UCSD-AML1 (cell line): ENCODE data around the gene NKX2-3.
A peak's percentile ranks its signal among the peaks of the same experiment; 100 is the strongest.

Experiments used
- DNase-seq: peaks from one replicate; lab custom pipeline; 2025; ENCODE audit not compliant: unreplicated experiment; lab: John Stamatoyannopoulos, UW

Gene NKX2-3

DNA sequence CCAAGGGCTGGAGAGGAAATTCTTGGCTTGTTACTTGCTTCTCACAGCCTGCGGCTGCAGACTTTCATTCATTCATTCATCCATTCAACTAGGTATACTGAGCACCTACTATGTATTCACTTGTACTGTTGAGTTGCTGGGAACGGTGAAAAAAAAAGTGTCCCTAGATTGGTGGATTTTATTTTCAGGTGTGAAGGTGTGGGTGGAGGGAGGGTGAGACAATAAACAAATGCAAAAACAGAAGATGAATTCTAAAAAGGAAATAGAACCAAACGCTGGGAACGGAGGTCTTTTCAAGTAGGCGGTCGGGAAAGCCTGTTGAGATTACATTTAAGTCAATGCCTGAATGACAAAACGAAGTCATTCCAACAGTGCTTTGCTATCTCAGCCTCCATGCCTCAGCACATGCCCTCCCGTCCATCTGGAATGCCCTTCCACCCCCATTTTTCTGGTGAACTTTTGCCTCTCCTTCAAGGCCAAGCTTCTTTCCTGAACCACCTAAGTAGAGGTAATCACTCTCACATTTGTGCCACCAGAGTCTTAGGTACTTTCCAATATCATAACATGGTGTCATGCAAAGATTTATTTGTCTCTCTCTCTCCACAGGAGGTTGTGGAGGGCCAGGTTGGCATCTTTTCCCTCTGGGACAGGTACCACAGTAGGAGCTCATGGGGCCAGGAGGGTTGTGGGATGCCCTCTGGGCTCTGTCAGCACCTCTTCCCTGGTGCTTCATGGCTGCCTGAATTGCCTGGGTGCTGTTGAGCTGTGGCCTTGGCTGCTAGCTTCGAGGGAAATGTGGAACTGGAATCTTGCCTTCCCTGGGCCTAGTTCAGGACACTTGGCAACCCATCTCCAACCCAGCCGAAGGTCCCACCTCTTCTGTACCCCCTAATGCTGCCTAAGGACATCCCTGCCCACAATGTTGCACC lies 5.5 kb downstream of the NKX2-3 start:
- no peak for DNase-seq

DNA sequence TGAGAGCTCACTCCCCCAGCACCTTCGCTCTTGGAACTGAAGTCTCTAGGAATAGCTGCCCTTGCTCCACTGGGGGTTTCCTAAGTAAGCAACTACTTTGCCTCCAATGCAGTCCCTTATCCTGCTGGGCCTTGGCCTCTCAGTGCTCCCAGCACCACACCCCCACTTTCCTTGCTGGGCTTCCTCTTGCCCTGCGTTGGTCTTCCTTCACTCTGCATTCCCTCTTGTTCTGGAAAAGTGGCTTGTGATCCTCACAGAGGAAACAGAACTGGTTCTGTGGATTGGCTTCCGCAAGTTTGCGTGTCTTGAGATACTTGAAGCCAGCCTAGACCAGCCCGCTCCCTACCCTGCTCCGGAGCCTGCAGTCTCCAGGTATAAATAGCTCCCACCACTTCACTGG lies 6.4 kb downstream of the NKX2-3 start:
- no peak for DNase-seq

- DNase-seq = no peak
Observed at GRCh38 chr10:99539820-99540219, 7.1 kb downstream of the NKX2-3 start.

- no peak for DNase-seq
Observed at GRCh38 chr10:99540306-99540656, 7.5 kb downstream of the NKX2-3 start.

GRCh38 chr10:99540657-99541531 lies 8.2 kb downstream of the NKX2-3 start:
- DNase-seq = no peak

- no peak for DNase-seq
Observed at GRCh38 chr10:99544322-99544721, 11.6 kb downstream of the NKX2-3 start.

- DNase-seq = peak; percentile 26
Observed at GRCh38 chr10:99548041-99548530, 15.3 kb downstream of the NKX2-3 start.

GRCh38 chr10:99551158-99551557 lies 18.4 kb downstream of the NKX2-3 start:
- DNase-seq = no peak

DNA sequence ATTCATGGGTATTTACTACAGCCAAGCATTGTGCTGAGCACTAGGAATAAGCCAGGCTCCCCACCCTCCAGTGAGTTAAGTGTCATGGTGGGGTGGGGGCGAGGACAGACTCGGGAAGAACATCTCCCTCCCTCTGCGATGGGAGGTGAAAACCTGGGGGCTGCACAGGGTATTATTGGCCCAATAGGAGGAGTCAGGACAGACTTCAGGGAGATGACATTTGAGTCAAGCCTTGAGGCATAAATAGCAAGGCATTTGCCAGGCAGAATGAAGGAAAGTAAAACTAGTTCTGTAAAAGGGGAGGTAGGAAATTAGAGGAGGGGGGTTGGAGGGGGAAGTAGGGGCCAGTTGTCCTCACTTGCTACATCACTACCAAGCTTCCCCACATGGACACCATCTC lies 18.9 kb downstream of the NKX2-3 start:
- no peak for DNase-seq

GRCh38 chr10:99555371-99555770 lies 22.6 kb downstream of the NKX2-3 start:
- no peak for DNase-seq

GRCh38 chr10:99555825-99556523 lies 23.2 kb downstream of the NKX2-3 start:
- DNase-seq = no peak

DNA sequence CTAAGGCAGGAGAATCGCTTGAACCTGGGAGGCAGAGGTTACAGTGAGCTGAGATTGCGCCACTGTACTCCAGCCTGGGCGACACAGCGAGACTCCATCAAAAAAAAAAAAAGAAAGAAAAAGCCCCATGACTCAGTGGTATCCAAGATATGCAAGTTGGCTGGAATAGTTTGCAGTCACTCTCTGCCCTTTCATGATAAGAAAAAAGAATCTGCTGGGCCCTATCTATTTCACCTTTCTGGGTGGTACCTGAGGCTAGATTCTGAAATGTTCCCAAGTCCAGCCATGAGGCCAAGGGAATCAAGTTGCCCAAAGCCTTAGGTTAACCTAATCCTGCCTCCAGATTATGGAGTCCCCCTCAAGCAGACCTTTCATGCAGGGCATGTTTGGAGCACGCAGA lies 24.3 kb downstream of the NKX2-3 start:
- DNase-seq = no peak

- no peak for DNase-seq
Observed at GRCh38 chr10:99558708-99559107, 26.0 kb downstream of the NKX2-3 start.

- DNase-seq = no peak
Observed at GRCh38 chr10:99560277-99561126, 27.8 kb downstream of the NKX2-3 start.

GRCh38 chr10:99562631-99563030 lies 29.9 kb downstream of the NKX2-3 start:
- no peak for DNase-seq

DNA sequence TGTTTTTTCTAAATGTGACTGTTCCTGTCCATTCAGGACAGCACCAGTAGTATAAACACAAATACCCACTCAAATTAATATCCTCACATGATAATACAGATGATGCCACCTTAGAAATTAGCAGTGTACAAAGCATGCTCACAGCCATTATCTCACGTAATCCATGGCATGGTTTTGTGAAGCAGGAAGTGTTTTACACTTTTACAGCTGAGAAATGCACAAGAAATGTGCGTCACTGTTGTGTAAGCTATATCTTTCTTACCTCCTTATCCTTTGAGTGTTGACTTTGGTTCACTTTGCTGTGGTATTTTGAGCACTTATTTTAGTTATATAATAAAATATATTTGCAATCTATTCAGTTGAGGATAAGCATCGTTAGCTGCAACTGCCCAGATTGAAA lies 31.6 kb downstream of the NKX2-3 start:
- no peak for DNase-seq

- DNase-seq = no peak
Observed at GRCh38 chr10:99565166-99565565, 32.4 kb downstream of the NKX2-3 start.

DNA sequence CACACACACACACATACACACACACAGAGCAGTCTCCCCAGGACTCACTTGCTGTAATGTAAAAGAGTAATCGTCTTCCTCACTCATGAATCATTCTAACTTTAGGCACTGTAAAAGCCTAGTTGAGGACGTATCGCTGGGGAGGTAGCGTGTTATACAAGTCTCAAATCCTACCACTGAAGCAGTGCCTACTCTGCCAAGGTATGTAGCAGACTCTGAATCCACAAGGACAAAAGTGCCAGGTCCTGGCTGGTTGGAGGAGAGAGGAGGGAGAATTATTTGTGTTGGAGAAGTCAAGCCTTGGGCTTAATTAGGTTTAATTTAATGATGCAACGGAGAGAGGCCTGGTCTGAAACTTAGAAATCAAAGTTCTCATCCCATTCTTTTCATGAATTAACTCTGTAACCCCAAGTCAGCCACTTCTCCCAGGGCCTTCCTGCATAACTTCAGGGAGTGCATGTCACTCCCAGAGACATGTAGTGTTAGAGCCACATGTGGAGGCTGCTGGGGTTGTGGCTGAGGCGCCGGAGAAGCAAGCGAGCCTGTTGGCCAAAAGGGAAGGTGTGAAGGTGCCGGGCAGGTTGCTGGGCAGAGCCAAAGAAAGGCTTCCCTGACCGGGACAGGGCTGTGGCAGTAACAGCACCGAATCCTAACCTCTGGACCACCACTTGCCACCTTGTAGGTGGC lies 36.7 kb downstream of the NKX2-3 start:
- no peak for DNase-seq

- no peak for DNase-seq
Observed at GRCh38 chr10:99569961-99570360, 37.2 kb downstream of the NKX2-3 start.

DNA sequence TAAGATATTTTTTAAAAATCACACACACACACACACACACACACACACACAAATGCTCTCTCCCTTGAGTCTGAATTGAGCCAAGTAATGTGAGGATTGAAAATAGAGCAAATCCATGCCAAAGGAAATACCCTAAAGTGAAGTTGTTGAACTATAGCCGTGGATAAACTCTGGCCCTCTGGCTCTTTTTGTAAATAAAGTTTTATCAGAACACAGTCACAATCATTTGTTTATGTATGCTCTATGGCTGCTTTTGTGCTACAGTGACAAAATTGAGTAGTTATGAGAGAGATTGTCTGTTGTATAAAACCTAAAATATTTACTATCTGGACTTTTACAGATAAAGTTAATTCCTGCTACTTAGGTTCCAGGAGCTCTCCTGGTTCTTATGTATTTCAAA lies 39.1 kb downstream of the NKX2-3 start:
- no peak for DNase-seq
